SK-N-SH treated with all-trans-retinoic acid at 6 μM for 48 hours (cell line): ENCODE data around the gene CASS4.

ENCODE experiments used
- ATAC-seq: fragments of 200-7000 bp; cut with Tn5 transposase; 3 replicates; pipeline ENCODE4 v1.9.1; 2020; ENCODE audit warnings: mild to moderate bottlenecking, moderate library complexity
- ARNTL ChIP-seq: fragments of 450-650 bp; formaldehyde crosslinking; IDR thresholded peaks from 2 replicates; pipeline ENCODE4 v1.5.0; 2020; ENCODE audit warnings: low read depth, mild to moderate bottlenecking, moderate library complexity, borderline replicate concordance
- BACH2 ChIP-seq: fragments of 250-450 bp; sonication (Bioruptor Pico); IDR thresholded peaks from 2 replicates; pipeline ENCODE4 v1.9.0; 2021; ENCODE audit warnings: mild to moderate bottlenecking, borderline replicate concordance
- CREB5 ChIP-seq: fragments of 250-450 bp; sonication (Bioruptor Pico); IDR thresholded peaks from 2 replicates; pipeline ENCODE4 v1.5.1; 2020; ENCODE audit warnings: low read depth, mild to moderate bottlenecking, moderate library complexity
- CSRNP3 ChIP-seq: fragments of 250-450 bp; sonication (Bioruptor Pico); IDR thresholded peaks from 2 replicates; pipeline ENCODE4 v1.5.1; 2021; ENCODE audit warnings: mild to moderate bottlenecking, moderate library complexity
- ESRRG ChIP-seq: fragments of 250-450 bp; sonication (Bioruptor Pico); IDR thresholded peaks from 2 replicates; pipeline ENCODE4 v1.6.1; 2021; ENCODE audit warnings: mild to moderate bottlenecking
- GLIS3 ChIP-seq: fragments of 250-450 bp; sonication (Bioruptor Pico); IDR thresholded peaks from 2 replicates; pipeline ENCODE4 v1.5.0; 2020; ENCODE audit warnings: mild to moderate bottlenecking, moderate library complexity
- ISL1 ChIP-seq: fragments of 250-450 bp; sonication (Bioruptor Pico); IDR thresholded peaks from 2 replicates; pipeline ENCODE4 v2.1.2; 2022; ENCODE audit warnings: mild to moderate bottlenecking, moderate library complexity
- OSR1 ChIP-seq: fragments of 250-450 bp; sonication (Bioruptor Pico); IDR thresholded peaks from 2 replicates; pipeline ENCODE4 v1.8.0; 2022; ENCODE audit warnings: moderate library complexity, mild to moderate bottlenecking, inconsistent platforms
- POU6F1 ChIP-seq: fragments of 250-450 bp; sonication (Bioruptor Pico); IDR thresholded peaks from 2 replicates; pipeline ENCODE4 v1.8.0; 2021; ENCODE audit warnings: low read depth, mild to moderate bottlenecking, moderate library complexity, borderline replicate concordance
- PPARA ChIP-seq: fragments of 250-450 bp; sonication (Bioruptor Pico); IDR thresholded peaks from 2 replicates; pipeline ENCODE4 v1.5.0; 2020; ENCODE audit warnings: mild to moderate bottlenecking, borderline replicate concordance
- SNAI2 ChIP-seq: fragments of 250-450 bp; sonication (Bioruptor Pico); IDR thresholded peaks from 2 replicates; pipeline ENCODE4 v1.5.0; 2020; ENCODE audit warnings: mild to moderate bottlenecking, moderate library complexity
- TCF4 ChIP-seq: fragments of 250-450 bp; sonication (Bioruptor Pico); IDR thresholded peaks from 2 replicates; pipeline ENCODE4 v1.8.0; 2021; ENCODE audit warnings: mild to moderate bottlenecking, moderate library complexity, borderline replicate concordance
- TOX ChIP-seq: fragments of 250-450 bp; sonication (Bioruptor Pico); IDR thresholded peaks from 2 replicates; pipeline ENCODE4 v1.8.0; 2021; ENCODE audit warnings: mild to moderate bottlenecking, moderate library complexity, borderline replicate concordance
- ZC3H10 ChIP-seq: fragments of 250-450 bp; sonication (Bioruptor Pico); IDR thresholded peaks from 2 replicates; pipeline ENCODE4 v1.5.1; 2021; ENCODE audit warnings: mild to moderate bottlenecking, moderate library complexity
- ZFP3 ChIP-seq: fragments of 250-450 bp; sonication (Bioruptor Pico); IDR thresholded peaks from 2 replicates; pipeline ENCODE4 v1.5.0; 2020; ENCODE audit warnings: mild to moderate bottlenecking, moderate library complexity
- ZFP30 ChIP-seq: fragments of 450-650 bp; formaldehyde crosslinking; IDR thresholded peaks from 2 replicates; pipeline ENCODE4 v1.5.0; 2022; ENCODE audit warnings: mild to moderate bottlenecking, moderate library complexity
- ZNF565 ChIP-seq: fragments of 450-650 bp; formaldehyde crosslinking; conservative IDR thresholded peaks from 2 replicates; pipeline ENCODE4 v1.5.0; 2020; ENCODE audit warnings: low read depth, mild to moderate bottlenecking, moderate library complexity
- ZNF70 ChIP-seq: fragments of 450-650 bp; formaldehyde crosslinking; IDR thresholded peaks from 2 replicates; pipeline ENCODE4 v1.5.0; 2020; ENCODE audit warnings: mild to moderate bottlenecking, moderate library complexity
- ZNF8 ChIP-seq: fragments of 450-650 bp; formaldehyde crosslinking; IDR thresholded peaks from 2 replicates; pipeline ENCODE4 v1.5.0; 2020; ENCODE audit warnings: mild to moderate bottlenecking, moderate library complexity
- TF ChIP-seq, protein P1 (sequence below): fragments of 250-450 bp; sonication (Bioruptor Pico); IDR thresholded peaks from 2 replicates; pipeline ENCODE4 v1.8.0; 2020; ENCODE audit warnings: mild to moderate bottlenecking, moderate library complexity, borderline replicate concordance
- TF ChIP-seq, protein P2 (sequence below): fragments of 250-450 bp; sonication (Bioruptor Pico); IDR thresholded peaks from 2 replicates; pipeline ENCODE4 v1.5.0; 2020; ENCODE audit warnings: mild to moderate bottlenecking, moderate library complexity

Gene CASS4

DNA sequence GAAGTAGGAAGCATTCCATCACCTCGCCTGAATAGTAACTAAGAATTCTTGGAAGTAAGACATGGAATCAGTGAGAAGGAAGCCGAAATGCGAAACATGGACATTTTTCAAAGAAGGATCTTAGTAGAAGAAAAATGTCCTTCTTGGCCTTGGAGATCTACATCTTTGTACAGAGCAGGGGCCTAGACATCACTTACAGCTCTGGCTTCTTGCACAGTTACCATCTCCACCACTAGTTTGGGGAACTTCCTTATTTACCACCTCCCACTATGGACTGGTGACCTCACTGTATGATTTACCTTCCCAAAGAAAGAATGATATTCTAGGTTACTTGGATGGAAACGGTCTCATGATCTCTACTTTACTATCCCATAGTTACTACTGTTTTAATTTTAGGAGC is 15.7 kb downstream of the CASS4 start:
- no peak for ATAC-seq
- no peak for TF ChIP-seq TOX (CRISPR knock-in tag)
- no peak for TF ChIP-seq ZFP30
- TF ChIP-seq ZFP3 = no peak
- TF ChIP-seq, protein P1, sequence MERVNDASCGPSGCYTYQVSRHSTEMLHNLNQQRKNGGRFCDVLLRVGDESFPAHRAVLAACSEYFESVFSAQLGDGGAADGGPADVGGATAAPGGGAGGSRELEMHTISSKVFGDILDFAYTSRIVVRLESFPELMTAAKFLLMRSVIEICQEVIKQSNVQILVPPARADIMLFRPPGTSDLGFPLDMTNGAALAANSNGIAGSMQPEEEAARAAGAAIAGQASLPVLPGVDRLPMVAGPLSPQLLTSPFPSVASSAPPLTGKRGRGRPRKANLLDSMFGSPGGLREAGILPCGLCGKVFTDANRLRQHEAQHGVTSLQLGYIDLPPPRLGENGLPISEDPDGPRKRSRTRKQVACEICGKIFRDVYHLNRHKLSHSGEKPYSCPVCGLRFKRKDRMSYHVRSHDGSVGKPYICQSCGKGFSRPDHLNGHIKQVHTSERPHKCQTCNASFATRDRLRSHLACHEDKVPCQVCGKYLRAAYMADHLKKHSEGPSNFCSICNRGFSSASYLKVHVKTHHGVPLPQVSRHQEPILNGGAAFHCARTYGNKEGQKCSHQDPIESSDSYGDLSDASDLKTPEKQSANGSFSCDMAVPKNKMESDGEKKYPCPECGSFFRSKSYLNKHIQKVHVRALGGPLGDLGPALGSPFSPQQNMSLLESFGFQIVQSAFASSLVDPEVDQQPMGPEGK (CRISPR knock-in tag) = no peak
- TF ChIP-seq OSR1 (CRISPR knock-in tag) = no peak
- no peak for TF ChIP-seq ESRRG (CRISPR knock-in tag)

- TF ChIP-seq ZNF70 (CRISPR knock-in tag) = no peak
- no peak for TF ChIP-seq BACH2
- no peak for TF ChIP-seq SNAI2 (CRISPR knock-in tag)
- TF ChIP-seq PPARA (CRISPR knock-in tag) = no peak
- no peak for TF ChIP-seq ARNTL (CRISPR knock-in tag)
- TF ChIP-seq, protein P1 (CRISPR knock-in tag) = no peak
- no peak for TF ChIP-seq CREB5 (CRISPR knock-in tag)
- no peak for TF ChIP-seq ZNF565 (CRISPR knock-in tag)
- no peak for TF ChIP-seq GLIS3 (CRISPR knock-in tag)
- no peak for TF ChIP-seq CSRNP3 (CRISPR knock-in tag)
- no peak for TF ChIP-seq ZNF8
- TF ChIP-seq ISL1 = no peak
- TF ChIP-seq, protein P2, sequence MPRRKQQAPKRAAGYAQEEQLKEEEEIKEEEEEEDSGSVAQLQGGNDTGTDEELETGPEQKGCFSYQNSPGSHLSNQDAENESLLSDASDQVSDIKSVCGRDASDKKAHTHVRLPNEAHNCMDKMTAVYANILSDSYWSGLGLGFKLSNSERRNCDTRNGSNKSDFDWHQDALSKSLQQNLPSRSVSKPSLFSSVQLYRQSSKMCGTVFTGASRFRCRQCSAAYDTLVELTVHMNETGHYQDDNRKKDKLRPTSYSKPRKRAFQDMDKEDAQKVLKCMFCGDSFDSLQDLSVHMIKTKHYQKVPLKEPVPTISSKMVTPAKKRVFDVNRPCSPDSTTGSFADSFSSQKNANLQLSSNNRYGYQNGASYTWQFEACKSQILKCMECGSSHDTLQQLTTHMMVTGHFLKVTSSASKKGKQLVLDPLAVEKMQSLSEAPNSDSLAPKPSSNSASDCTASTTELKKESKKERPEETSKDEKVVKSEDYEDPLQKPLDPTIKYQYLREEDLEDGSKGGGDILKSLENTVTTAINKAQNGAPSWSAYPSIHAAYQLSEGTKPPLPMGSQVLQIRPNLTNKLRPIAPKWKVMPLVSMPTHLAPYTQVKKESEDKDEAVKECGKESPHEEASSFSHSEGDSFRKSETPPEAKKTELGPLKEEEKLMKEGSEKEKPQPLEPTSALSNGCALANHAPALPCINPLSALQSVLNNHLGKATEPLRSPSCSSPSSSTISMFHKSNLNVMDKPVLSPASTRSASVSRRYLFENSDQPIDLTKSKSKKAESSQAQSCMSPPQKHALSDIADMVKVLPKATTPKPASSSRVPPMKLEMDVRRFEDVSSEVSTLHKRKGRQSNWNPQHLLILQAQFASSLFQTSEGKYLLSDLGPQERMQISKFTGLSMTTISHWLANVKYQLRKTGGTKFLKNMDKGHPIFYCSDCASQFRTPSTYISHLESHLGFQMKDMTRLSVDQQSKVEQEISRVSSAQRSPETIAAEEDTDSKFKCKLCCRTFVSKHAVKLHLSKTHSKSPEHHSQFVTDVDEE (CRISPR knock-in tag) = no peak
- TF ChIP-seq ZC3H10 (CRISPR knock-in tag) = no peak
- no peak for TF ChIP-seq POU6F1
- TF ChIP-seq ZFP3 = no peak
- no peak for ATAC-seq
Observed at GRCh38 chr20:56428410-56428809, 16.4 kb downstream of the CASS4 start.

DNA sequence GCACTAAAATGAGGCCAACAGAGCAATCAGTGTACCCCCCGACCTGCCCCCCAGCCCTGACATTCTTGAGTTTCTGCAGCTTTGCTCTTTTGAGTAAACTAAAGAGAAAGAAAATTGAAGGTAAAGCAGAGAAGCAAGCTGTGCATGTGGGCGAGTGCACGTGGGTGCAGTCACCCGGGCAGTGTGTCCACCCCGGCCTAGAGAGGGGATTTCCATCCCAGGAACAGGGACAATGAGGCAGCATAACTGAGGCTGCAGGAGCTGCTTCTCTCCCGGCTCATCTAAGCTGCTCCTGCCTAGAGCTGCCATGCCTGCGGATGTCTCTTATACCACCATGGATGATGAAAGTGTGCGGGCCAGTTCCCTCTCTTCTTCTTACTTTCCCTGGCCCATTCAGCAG is 16.8 kb downstream of the CASS4 start:
- ATAC-seq = no peak
- no peak for TF ChIP-seq ZC3H10 (CRISPR knock-in tag)
- no peak for TF ChIP-seq ZNF70 (CRISPR knock-in tag)
- no peak for TF ChIP-seq TCF4 (CRISPR knock-in tag)
